ENCODE results near the gene CSTF1. TPM values are rescaled to one million over a fixed set of nuclear protein-coding genes. Genes with fewer than 3 reads are reported as not detected.

The CSTF1 gene
- total RNA-seq, 1 experiment from 2014 or later, result 60.2 TPM

DNA sequence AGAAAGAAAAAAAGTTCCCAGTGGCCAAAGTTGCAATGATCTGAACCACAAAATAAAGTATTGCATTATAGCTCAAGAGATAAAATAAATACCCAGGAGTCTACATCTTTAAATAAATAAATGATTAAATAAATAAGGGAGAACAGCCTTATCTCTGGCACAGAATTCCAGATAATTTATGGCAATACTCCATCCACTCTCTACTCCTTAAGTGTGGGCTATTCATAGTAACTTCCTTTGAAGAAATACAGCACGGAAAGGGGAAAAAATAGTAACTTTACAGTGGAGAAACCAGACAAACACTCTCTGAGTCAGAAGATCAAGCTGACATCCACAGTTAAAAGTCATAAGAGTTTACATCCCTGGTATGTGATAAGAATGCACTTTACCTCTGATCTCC lies 12.1 kb upstream of the CSTF1 start:
- ATAC-seq (no peak), DNase-seq (no peak)
- POLR2A ChIA-PET (ENCODE audit: unreplicated experiment), result no interaction called here
- no peaks in the 10 kb centered on the region for H3K4me1 ChIP-seq (ENCODE audit: insufficient read depth, low read length)
- no peak overlapping the region for H3K4me3 ChIP-seq (ENCODE audit: low read length)
- H4K20me1 ChIP-seq (ENCODE audit: low read length), result peaks cover 39% of the 10 kb centered on the region
- no peaks in the 10 kb centered on the region for H3K27me3 ChIP-seq (ENCODE audit: low read length)
- no peaks in the 10 kb centered on the region for H3F3A ChIP-seq (ENCODE audit: low read length, unreplicated experiment)
- H3K36me3 ChIP-seq (ENCODE audit: low read depth, low read length), result peaks cover 82% of the 10 kb centered on the region
- no peak overlapping the region for H3K4me2 ChIP-seq (ENCODE audit: low read length)
- TF ChIP-seq EZH2 (IDR thresholded peaks at IDR 0.05; ENCODE audit: low read length, unreplicated experiment) (no peak), CTCF (conservative IDR thresholded peaks at IDR 0.05; ENCODE audit: low read depth, low read length) (no peak), EZH2phosphoT487 (IDR thresholded peaks at IDR 0.05; ENCODE audit: borderline replicate concordance, low read length) (no peak)
- no peaks in the 10 kb centered on the region for H3K9me2 ChIP-seq (replicated peaks; ENCODE audit: low read length)
- H3K9ac ChIP-seq (ENCODE audit: low read length), result no peak overlapping the region
- H3K9me3 ChIP-seq (ENCODE audit: low read length), result no peaks in the 10 kb centered on the region
- no peak overlapping the region for H2AFZ ChIP-seq (ENCODE audit: low read length)
- BruUV-seq (replicated peaks), result no TSS peak
- H3K79me2 ChIP-seq (ENCODE audit: low read length), result peaks cover 88% of the 10 kb centered on the region
- intact Hi-C loops (cut with micrococcal nuclease), result no loop called here
- no peak overlapping the region for H3K27ac ChIP-seq (ENCODE audit: low read length)
- CTCF ChIA-PET, result no interaction called here

- no peak overlapping the region for H3K27ac ChIP-seq (ENCODE audit: low read length)
- no peak for TF ChIP-seq EZH2phosphoT487 (IDR thresholded peaks at IDR 0.05; ENCODE audit: borderline replicate concordance, low read length)
- TF ChIP-seq EZH2 (IDR thresholded peaks at IDR 0.05; ENCODE audit: low read length, unreplicated experiment), result no peak
- no peak for TF ChIP-seq CTCF (conservative IDR thresholded peaks at IDR 0.05; ENCODE audit: low read depth, low read length)
- CTCF ChIA-PET, result no interaction called here
- no peak overlapping the region for H3K4me2 ChIP-seq (ENCODE audit: low read length)
- DNase-seq (no peak), ATAC-seq (no peak)
- H3K4me1 ChIP-seq (ENCODE audit: insufficient read depth, low read length), result no peaks in the 10 kb centered on the region
- no peak overlapping the region for H3K4me3 ChIP-seq (ENCODE audit: low read length)
- no peaks in the 10 kb centered on the region for H3K9me3 ChIP-seq (ENCODE audit: low read length)
- no TSS peak for BruUV-seq (replicated peaks)
- H2AFZ ChIP-seq (ENCODE audit: low read length), result no peak overlapping the region
- POLR2A ChIA-PET (ENCODE audit: unreplicated experiment), result no interaction called here
- peaks cover 87% of the 10 kb centered on the region for H3K79me2 ChIP-seq (ENCODE audit: low read length)
- no peaks in the 10 kb centered on the region for H3F3A ChIP-seq (ENCODE audit: low read length, unreplicated experiment)
- intact Hi-C loops (cut with micrococcal nuclease), result no loop called here
- H3K27me3 ChIP-seq (ENCODE audit: low read length), result no peaks in the 10 kb centered on the region
- no peaks in the 10 kb centered on the region for H3K9me2 ChIP-seq (replicated peaks; ENCODE audit: low read length)
- no peak overlapping the region for H3K9ac ChIP-seq (ENCODE audit: low read length)
- H3K36me3 ChIP-seq (ENCODE audit: low read depth, low read length), result peaks cover 80% of the 10 kb centered on the region
- H4K20me1 ChIP-seq (ENCODE audit: low read length), result peaks cover 32% of the 10 kb centered on the region
Observed at GRCh38 chr20:56381501-56381900, 10.9 kb upstream of the CSTF1 start.

DNA sequence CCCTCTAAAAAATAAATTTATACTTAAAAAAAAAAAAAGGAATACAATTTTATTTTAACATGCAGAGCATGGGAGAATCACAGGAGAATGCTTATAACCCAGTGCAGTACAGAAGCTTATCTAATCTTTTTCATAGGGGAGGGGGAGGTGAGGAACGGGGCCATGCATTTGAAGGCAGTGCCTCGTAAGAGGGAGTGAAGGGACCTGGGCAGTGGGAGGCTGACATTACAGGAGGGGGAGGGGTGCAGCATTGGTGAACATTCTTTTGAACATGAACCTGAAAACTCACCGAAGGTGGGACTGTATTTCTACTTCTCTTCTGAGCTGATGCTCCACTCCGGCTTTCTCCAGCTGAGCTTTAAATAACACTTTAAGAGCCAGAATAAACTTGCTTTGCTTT lies 9.7 kb upstream of the CSTF1 start:
- BruUV-seq (replicated peaks), result no TSS peak
- Histone ChIP-seq H4K20me1 (ENCODE audit: low read length) (peaks cover 32% of the 10 kb centered on the region), H3K79me2 (ENCODE audit: low read length) (peaks cover 87% of the 10 kb centered on the region), H3F3A (ENCODE audit: low read length, unreplicated experiment) (no peaks in the 10 kb centered on the region), H3K27me3 (ENCODE audit: low read length) (no peaks in the 10 kb centered on the region), H3K4me2 (ENCODE audit: low read length) (no peak overlapping the region), H2AFZ (ENCODE audit: low read length) (no peak overlapping the region), H3K4me1 (ENCODE audit: insufficient read depth, low read length) (no peaks in the 10 kb centered on the region), H3K4me3 (ENCODE audit: low read length) (no peak overlapping the region), H3K9me2 (replicated peaks; ENCODE audit: low read length) (no peaks in the 10 kb centered on the region), H3K27ac (ENCODE audit: low read length) (no peak overlapping the region), H3K9ac (ENCODE audit: low read length) (no peak overlapping the region), H3K36me3 (ENCODE audit: low read depth, low read length) (peaks cover 81% of the 10 kb centered on the region), H3K9me3 (ENCODE audit: low read length) (no peaks in the 10 kb centered on the region)
- ChIA-PET POLR2A (ENCODE audit: unreplicated experiment) (no interaction called here), CTCF (no interaction called here)
- intact Hi-C loops (cut with micrococcal nuclease), result no loop called here
- no peak for DNase-seq
- TF ChIP-seq CTCF (conservative IDR thresholded peaks at IDR 0.05; ENCODE audit: low read depth, low read length) (no peak), EZH2phosphoT487 (IDR thresholded peaks at IDR 0.05; ENCODE audit: borderline replicate concordance, low read length) (no peak), EZH2 (IDR thresholded peaks at IDR 0.05; ENCODE audit: low read length, unreplicated experiment) (no peak)
- ATAC-seq, result no peak

Data from PC-3 (cell line).